HG03066 (cell line): ENCODE data around the gene MDN1.
"Not testable (repeated sequence)": the region's sequence is repeated elsewhere in the genome, so short reads cannot be mapped to it uniquely, and the experiment has no call there.

ENCODE experiments used
- ATAC-seq: cut with Tn5 transposase; IDR thresholded peaks from one replicate; pipeline ENCODE4 v1.9.1; 2021; ENCODE audit warnings: low read depth; ENCODE audit not compliant: unreplicated experiment

Gene MDN1

GRCh38 chr6:89661559-89661958 is 158.0 kb downstream of the MDN1 start:
- no peak for ATAC-seq

GRCh38 chr6:89660981-89661380 is 158.6 kb downstream of the MDN1 start:
- no peak for ATAC-seq

GRCh38 chr6:89657445-89658158 is 162.0 kb downstream of the MDN1 start:
- no peak for ATAC-seq

GRCh38 chr6:89655122-89655521 is 164.5 kb downstream of the MDN1 start:
- ATAC-seq = no peak

- no peak for ATAC-seq
Measured at GRCh38 chr6:89650579-89650978, 169.0 kb downstream of the MDN1 start.

GRCh38 chr6:89649682-89650081 is 169.9 kb downstream of the MDN1 start:
- no peak for ATAC-seq

- ATAC-seq = no peak
Measured at GRCh38 chr6:89644864-89645263, 174.7 kb downstream of the MDN1 start.

- ATAC-seq = no peak
Measured at GRCh38 chr6:89643406-89643805, 176.2 kb downstream of the MDN1 start.

GRCh38 chr6:89642956-89643355 is 176.6 kb downstream of the MDN1 start:
- ATAC-seq = no peak

- ATAC-seq = not testable (repeated sequence)
Measured at GRCh38 chr6:89641581-89641980, 178.0 kb downstream of the MDN1 start.

GRCh38 chr6:89640804-89641203 is 178.8 kb downstream of the MDN1 start:
- no peak for ATAC-seq

- peak; percentile 98 for ATAC-seq
Measured at GRCh38 chr6:89638320-89639195, 181.0 kb downstream of the MDN1 start, which contains the start of gene LYRM2. Gene LYRM2, minus strand, starts transcription at chr6:89638747. Its CDS starts 31 bp downstream, at chr6:89638716.

GRCh38 chr6:89637960-89638319 is 181.7 kb downstream of the MDN1 start:
- no peak for ATAC-seq

GRCh38 chr6:89636412-89636811 is 183.2 kb downstream of the MDN1 start:
- ATAC-seq = not testable (repeated sequence)

GRCh38 chr6:89630488-89630887 is 189.1 kb downstream of the MDN1 start:
- ATAC-seq = no peak

GRCh38 chr6:89623749-89624148 is 195.8 kb downstream of the MDN1 start:
- no peak for ATAC-seq

GRCh38 chr6:89619567-89619966 is 200.0 kb downstream of the MDN1 start:
- no peak for ATAC-seq

GRCh38 chr6:89618026-89618425 is 201.6 kb downstream of the MDN1 start:
- ATAC-seq = no peak

GRCh38 chr6:89616531-89616930 is 203.1 kb downstream of the MDN1 start:
- no peak for ATAC-seq

GRCh38 chr6:89615882-89616281 is 203.7 kb downstream of the MDN1 start:
- no peak for ATAC-seq

- ATAC-seq = no peak
Measured at GRCh38 chr6:89613790-89614189, 205.8 kb downstream of the MDN1 start.

- no peak for ATAC-seq
Measured at GRCh38 chr6:89612121-89612520, 207.5 kb downstream of the MDN1 start.
